NCI-H774 (cell line): Measurements from ENCODE around the gene ALDH1B1.

Experiments used
- DNase-seq: peaks from one replicate; lab custom pipeline; 2025; lab: John Stamatoyannopoulos, UW

ALDH1B1 gene

GRCh38 chr9:38416461-38416860, 24.0 kb downstream of the ALDH1B1 start:
- no peak for DNase-seq

- peak; percentile 31 for DNase-seq
Observed at GRCh38 chr9:38417003-38417945, 24.8 kb downstream of the ALDH1B1 start.

- no peak for DNase-seq
Observed at GRCh38 chr9:38418366-38418765, 25.9 kb downstream of the ALDH1B1 start.

GRCh38 chr9:38419181-38419580, 26.7 kb downstream of the ALDH1B1 start:
- DNase-seq = no peak

- no peak for DNase-seq
Observed at GRCh38 chr9:38421498-38422211, 29.2 kb downstream of the ALDH1B1 start.

GRCh38 chr9:38422555-38423260, 30.2 kb downstream of the ALDH1B1 start:
- no peak for DNase-seq

GRCh38 chr9:38423273-38423972, 30.9 kb downstream of the ALDH1B1 start:
- no peak for DNase-seq

- peak; percentile 75 for DNase-seq
Observed at GRCh38 chr9:38423973-38424843, 31.7 kb downstream of the ALDH1B1 start, which contains the start of gene IGFBPL1. Gene IGFBPL1, minus strand, starts transcription at chr9:38424454. Its CDS starts 30 bp downstream, at chr9:38424424.

- DNase-seq = no peak
Observed at GRCh38 chr9:38424918-38425317, 32.4 kb downstream of the ALDH1B1 start.

- DNase-seq = no peak
Observed at GRCh38 chr9:38428062-38428461, 35.6 kb downstream of the ALDH1B1 start.

- DNase-seq = no peak
Observed at GRCh38 chr9:38431116-38431515, 38.6 kb downstream of the ALDH1B1 start.

- DNase-seq = peak; percentile 3
Observed at GRCh38 chr9:38432922-38433510, 40.5 kb downstream of the ALDH1B1 start.

GRCh38 chr9:38434365-38434764, 41.9 kb downstream of the ALDH1B1 start:
- DNase-seq = no peak

- no peak for DNase-seq
Observed at GRCh38 chr9:38434853-38435252, 42.4 kb downstream of the ALDH1B1 start.

- DNase-seq = no peak
Observed at GRCh38 chr9:38435521-38435920, 43.0 kb downstream of the ALDH1B1 start.

- no peak for DNase-seq
Observed at GRCh38 chr9:38436708-38437107, 44.2 kb downstream of the ALDH1B1 start.

GRCh38 chr9:38437193-38437823, 44.8 kb downstream of the ALDH1B1 start:
- no peak for DNase-seq

- no peak for DNase-seq
Observed at GRCh38 chr9:38439291-38439915, 46.9 kb downstream of the ALDH1B1 start.

GRCh38 chr9:38439916-38440301, 47.4 kb downstream of the ALDH1B1 start:
- DNase-seq = no peak
